H4 (cell line): ENCODE results near the gene ZNF628. TPM values are rescaled to one million over a fixed set of nuclear protein-coding genes. Genes with fewer than 3 reads are reported as not detected.

Experiments used
- DNase-seq: peaks from one replicate; pipeline ENCODE4 v3.0.0-alpha.2; 2015; ENCODE audit warnings: low spot score
- total RNA-seq: library from RNA; depleted of rRNA; stranded (reverse); fragments of >200 nt; shearing (Covaris generic); gene quantifications from 2 replicates; pipeline ENCODE4 v1.2.3, GENCODE V29; 2014

Gene ZNF628
- total RNA-seq, 1 experiment from 2014 or later, result 3.9 TPM

DNA sequence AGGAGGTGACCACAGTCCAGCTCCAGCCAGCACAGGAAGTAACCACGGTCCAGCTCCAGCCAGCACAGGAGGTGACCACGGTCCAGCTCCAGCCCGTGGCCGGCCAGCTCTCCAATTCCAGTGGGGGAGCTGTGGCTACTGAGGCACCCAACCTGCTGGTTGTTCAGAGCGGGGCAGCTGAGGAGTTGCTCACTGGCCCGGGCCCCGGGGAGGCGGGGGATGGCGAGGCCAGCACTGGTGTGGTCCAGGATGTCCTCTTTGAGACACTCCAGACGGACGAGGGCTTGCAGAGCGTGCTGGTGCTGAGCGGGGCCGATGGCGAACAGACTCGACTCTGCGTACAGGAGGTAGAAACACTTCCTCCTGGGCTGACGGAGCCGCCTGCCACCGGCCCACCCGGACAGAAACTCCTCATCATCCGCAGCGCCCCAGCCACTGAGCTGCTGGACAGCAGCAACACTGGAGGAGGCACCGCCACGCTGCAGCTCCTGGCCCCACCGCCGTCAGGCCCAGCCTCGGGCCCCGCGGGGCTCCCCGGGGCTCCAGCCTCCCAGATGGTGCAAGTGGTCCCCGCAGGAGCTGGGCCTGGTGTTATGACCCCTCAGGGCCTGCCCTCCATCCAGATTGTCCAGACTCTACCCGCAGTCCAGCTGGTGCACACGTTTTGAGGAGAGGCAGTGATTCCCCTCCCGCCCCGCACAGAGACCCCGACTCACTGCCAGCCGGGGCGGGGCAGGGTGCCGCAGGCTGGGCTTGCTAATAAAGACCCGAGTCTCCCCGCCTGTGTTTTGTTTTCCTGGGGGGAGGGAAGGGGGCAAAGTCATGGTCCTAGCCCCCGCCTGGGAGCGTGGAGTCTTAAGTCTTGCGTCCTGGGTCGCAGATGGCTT, 7.5 kb downstream of the ZNF628 start:
- DNase-seq, result no peak

GRCh38 chr19:55484593-55485438, 8.4 kb downstream of the ZNF628 start, which contains the start of gene NAT14:
NAT14 (plus strand) TSS chr19:55485188; CDS start chr19:55485709, 521 bp downstream.
- DNase-seq, result peak; percentile 74

DNA sequence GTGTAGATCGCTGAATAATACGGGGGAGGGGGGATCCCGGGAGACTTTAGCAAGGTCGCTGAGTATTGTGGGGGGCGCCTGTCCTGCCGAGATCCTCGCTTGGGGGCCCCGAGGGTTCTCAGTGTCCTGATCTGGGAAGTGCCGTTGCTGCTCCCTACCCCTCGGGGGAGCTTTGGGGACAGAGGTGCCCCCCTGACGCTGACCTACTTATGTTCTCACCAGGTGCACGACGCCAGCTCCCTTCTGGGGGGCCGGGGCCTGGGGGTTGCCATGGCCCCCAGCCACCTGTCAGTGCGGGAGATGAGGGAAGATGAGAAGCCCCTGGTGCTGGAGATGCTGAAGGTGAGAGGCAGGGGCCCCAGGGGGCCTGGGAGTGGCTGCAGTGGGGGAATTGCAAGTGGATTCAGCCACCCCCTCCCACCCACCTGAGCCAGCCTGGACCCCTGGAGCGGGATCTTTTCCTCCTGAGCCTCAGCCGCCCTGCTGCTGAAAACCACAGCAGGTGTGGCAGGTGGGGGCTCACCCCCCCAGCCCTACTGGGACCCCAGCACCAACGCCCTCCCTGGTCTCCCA, 9.1 kb downstream of the ZNF628 start:
- DNase-seq, result no peak

- DNase-seq, result no peak
Measured at GRCh38 chr19:55486043-55486970, 9.9 kb downstream of the ZNF628 start.

DNA sequence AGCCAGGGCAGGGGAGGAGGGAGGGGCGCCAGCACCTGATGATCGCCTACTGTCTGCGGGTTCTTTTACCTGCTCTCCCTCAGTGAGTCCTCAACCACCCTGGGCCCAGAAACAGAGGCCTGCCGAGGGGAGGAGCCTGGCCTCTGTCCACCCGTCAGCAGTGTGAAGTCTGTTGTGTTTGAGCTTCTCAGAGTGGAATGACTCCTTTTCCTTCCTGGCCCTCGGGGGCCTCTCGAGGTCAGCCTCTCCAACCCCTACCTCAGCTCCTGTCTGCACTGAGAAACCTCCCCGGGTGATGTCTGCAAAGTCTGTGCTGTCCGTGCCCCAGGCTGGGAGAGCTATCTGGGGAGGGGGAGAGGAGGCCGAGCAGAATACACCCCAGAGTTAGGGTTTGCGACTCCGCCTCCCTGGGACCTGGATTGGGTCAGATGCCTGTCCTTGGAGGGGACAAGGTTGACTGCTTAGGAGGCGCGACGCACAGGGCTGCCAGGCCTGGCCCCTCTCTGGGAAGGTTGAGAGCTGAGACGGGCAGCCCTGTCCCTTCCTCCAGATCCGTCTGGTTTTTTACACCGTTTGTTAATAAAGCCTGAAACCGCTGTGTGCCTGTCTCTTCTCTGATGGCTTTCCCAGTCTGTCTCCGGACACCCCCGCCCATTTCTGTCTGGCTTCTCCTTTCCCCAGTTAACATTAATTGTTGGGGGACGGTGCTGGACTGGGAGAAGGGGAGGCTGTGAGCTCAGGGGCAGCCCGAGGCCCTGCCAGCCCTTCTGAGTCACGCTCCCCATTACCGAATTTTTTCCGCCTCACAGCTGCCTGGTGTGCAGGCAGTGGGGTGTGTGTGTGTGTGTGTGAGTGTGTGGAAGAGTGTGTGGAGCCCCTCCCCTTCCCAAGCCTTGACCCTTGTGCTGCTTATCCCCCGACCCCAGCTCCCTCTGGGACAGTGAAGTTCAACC, 10.8 kb downstream of the ZNF628 start:
- peak; percentile 96 for DNase-seq

GRCh38 chr19:55487924-55488687, 11.7 kb downstream of the ZNF628 start, which contains the start of gene SSC5D:
SSC5D (plus strand) TSS chr19:55488436; CDS start chr19:55488590, 154 bp downstream.
- DNase-seq, result peak; percentile 67

DNA sequence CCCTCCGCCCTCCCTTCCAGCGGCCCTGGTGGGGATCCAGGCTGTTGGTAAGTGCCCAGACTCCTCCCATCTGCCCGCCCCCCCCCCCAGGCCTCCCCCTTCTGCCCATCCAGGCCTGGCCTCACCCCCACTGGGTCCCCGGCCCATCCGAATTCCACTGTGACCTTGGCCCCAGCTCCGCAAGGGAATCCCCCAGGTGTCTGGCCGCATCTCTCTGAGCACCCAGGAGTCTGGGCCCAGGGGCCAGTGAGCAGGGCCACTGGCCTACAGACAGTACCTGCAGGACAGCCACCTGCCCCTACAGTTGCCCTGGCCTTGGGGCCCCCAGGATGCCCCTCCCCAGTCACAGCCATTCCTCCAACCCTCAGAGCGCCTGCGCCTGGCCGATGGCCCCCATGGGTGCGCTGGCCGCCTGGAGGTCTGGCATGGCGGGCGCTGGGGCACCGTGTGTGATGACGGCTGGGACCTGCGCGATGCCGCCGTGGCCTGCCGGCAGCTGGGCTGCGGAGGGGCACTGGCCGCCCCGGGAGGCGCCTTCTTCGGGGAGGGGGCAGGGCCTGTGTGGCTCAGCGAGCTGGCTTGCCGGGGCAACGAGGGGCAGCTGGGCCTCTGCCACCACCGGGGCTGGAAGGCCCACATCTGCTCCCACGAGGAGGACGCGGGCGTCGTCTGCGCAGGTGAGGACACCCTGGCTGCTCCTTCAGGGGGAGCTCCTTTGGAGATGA, 12.7 kb downstream of the ZNF628 start:
- DNase-seq, result no peak

DNA sequence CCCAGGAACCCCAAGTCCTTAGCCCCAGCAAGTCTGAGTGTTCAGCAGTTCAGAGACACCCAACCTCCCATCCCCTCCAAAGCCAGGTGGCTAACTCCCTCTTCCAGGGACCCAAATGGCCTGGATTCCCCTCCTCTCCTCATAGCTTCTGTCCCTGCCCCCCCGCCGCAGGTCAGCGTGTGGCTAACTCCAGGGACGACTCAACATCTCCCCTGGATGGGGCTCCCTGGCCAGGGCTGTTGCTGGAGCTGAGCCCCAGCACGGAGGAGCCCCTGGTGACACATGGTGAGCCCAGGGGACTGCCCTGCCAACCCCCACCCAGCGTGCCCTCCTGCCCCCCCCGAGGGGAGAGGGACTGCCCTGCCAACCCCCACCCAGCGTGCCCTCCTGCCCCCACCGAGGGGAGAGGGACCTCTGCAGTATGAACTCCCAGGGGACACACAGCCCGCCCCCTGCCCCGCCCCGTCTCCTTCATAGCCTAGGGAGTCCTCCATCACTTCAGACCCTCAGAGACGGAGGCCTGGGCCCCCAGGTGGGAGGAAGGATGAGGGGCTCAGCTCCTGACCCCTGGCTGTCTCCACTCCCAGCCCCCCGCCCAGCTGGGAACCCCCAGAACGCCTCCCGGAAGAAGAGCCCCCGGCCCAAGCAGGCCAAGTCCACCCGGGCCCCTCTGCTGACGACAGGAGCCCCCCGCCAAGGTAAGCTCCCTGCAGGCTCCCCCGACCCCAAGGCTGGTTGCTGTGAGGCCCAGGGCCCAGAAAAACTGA, 13.5 kb downstream of the ZNF628 start:
- DNase-seq, result no peak

- DNase-seq, result no peak
Measured at GRCh38 chr19:55490478-55491432, 14.3 kb downstream of the ZNF628 start.

DNA sequence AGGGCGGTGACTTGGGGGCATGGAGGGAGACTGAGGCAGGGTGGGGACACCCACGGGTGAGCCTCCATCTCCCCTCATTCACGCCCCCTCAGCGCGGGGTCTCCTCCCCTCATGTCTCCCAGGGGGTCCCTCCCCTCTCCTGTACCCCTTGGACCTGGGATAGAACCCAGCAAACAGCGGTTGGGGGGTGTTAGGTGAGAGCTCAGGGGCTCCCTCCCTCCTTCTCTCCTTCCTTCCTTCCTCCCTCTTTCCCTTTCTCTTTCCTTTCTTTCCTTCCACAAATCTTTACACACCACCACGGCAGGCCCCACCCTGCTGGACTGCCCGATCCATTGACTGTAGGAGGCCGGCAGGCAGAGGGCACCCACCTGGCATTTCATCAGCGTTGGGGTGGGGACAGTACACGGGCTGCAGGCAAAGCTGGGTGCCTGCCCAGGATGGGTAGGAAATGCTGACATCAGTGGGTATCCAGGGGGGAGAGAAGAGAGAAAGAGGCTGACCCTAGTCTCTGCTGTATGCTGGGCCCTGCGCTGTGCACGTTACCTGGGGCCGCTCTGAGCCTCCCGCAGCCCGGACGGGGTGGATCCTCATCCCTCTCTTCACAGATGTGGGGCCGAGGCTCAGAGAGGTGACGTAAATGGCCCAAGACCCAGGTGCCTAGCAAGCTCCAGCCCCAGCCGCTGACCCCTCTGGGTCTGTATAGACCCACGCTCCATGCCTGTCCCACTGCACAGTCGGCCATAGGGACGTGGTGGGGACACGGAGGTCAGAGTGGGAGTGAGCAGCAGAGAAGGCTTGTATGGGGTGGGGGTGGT, 15.3 kb downstream of the ZNF628 start:
- DNase-seq, result no peak

DNA sequence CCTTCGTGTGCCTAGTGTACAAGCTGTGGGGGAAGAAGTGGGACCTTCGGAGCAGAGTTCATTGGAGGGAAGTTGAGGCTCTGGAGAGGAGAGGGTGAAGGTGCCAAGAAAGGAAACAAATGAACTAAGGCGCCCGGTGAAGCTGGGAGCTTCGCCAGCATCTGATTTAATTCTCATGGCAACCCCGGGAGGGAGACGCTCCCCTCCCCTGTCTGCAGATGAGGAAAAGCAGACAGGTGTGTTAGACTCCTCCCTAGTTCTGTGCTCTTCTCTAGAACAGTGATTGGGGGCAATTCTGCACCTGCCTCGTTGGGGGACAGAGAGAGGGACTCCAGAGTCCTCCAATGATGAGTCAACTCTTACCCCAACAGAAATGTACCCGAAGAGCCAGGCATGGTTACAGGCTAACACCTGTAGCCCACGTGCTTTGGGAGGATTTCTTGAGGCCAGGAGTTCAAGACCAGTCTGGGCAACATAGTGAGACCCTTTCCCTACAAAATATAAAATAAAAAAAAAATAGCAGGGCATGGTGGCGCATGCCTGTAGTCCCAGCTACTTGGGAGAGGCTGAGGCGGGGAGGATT, 16.0 kb downstream of the ZNF628 start:
- no peak for DNase-seq

DNA sequence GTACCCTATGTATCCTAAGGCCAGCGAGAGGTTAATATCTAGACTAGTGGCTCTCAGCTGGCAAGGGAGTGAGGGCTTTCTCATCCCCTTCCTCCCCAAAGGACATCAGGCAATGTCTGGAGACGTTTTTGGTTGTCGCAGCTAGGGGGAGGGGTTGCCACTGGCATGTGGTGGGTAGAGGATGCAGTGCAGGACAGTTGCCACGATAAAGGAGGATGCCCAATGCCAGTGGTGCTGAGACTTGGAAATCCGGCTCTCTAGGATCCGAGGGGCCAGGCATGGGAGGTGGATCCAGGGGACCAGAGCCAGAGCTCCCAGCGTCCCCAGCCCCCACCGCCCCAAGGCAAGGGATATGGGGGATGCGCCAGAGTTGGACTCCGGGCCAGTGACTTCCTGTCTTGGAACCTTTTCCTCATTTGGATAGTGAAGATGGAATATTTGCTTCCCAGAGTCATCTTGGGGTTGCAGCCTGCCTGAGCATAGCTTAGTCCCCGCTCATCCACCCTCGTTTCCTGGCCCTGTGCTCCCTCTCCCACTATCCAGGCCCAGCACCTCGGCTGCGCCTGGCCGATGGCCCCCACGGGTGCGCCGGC, 16.7 kb downstream of the ZNF628 start:
- DNase-seq, result no peak

DNA sequence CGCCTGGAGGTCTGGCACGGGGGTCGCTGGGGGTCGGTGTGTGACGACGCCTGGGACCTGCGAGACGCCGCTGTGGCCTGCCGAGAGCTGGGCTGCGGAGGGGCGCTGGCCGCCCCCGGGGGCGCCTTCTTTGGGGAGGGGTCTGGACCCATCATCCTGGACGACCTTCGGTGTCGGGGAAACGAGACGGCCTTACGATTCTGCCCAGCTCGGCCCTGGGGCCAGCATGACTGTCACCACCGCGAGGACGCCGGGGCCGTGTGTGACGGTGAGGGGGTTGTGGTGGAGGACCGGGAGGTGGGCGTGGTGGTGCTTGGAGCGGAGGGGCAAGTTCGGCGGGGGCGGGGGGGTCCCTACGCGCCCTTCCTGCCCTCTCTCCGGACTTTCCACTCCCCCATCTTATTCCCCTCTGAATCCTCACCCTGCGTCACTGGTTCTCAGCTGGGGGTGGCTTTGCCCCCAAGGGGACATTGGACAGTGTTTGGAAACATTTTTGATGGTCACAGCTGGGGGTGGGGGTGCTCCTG, 17.3 kb downstream of the ZNF628 start:
- DNase-seq, result no peak

DNA sequence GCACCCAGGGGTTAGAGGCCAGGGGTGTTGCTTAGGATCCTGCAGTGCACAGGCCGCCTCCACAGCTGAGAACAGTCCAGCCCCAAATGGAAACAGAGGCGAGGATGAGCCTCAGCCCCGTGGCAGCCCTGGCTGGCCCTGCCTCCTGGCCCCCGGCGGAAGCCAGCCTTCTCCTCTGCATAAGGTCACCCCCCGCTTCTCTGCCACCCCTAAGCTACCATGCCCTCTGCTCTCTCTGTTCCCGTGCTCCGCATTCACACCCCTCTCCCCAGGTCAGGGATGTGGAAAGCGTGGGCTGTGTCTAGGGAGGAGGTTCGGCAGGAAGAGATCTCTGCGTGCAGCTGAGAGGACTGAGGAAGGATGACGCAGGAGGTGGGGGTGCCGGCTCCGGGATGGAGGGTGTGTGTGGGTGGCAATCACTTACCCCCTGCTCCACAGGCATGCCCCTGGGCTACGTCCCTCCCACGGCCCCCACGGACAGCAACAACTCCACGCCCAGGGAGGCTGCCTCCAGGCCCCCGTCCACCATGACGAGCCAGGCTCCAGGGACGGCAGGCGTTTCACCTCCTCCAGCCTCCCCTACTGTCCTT, 17.9 kb downstream of the ZNF628 start:
- DNase-seq, result no peak
